ENCODE results near the gene AHDC1. TPM values are rescaled to one million over a fixed set of nuclear protein-coding genes. Genes with fewer than 3 reads are reported as not detected.

Gene AHDC1
- total and polyA plus RNA-seq, 9 of the 15 experiments (the other 6 are each of a cell fraction or from before 2014, with no cell fraction given) = 0.21 to 36.4 (median 4.7) TPM

DNA sequence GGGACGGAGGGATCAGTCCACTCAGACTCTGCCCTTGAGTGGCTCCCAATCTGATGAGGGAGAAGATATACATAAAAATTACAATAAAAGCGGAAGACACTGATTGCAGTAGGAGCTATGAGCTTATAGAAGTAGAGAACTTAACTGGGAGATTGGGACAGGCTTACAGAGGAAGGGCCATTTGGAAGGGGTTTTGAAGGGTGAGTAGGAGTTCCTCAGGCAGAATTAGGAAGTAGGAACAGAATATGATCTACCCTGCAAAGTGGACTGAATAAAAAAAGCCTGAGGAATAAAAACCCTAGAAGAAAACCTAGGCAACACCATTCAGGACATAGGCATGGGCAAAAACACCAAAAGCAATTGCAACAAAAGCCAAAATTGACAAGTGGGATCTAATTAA, 104.8 kb downstream of the AHDC1 start:
- ChIA-PET POLR2A (interaction anchor here (0.9 to 1.6 kb wide), 4 partner anchors 9 to 45 kb away, joined by 3 to 17 read pairs (median 4); partner anchors contain the start of gene WASF2), CTCF (ENCODE audit: low intra/inter-chr PET ratio) (no interaction called here)
- Histone ChIP-seq H3K27ac (ENCODE audit: extremely low read depth, low read depth, low read length) (no peak overlapping the region), H3K4me3 (no peak overlapping the region), H3K36me3 (ENCODE audit: control insufficient read depth, insufficient read depth, low read length) (no peaks in the 10 kb centered on the region), H3K4me2 (ENCODE audit: insufficient read depth, low read length) (no peak overlapping the region), H3K9ac (ENCODE audit: insufficient read depth in 1 of 2, low read depth in 2 of 2, low read length in 2 of 2) (no peak overlapping the region), H3K9me1 (ENCODE audit: control insufficient read depth, insufficient read depth, low read length) (no peaks in the 10 kb centered on the region), H2AFZ (ENCODE audit: low read depth, low read length) (no peak overlapping the region), H3K9me3 (replicated peaks; ENCODE audit: control insufficient read depth, insufficient read depth, low read depth, low read length) (no peaks in the 10 kb centered on the region), H3K27me3 (ENCODE audit: control insufficient read depth in 2 of 2, insufficient read depth in 2 of 2, low read length in 2 of 2) (no peaks in the 10 kb centered on the region), H3K4me1 (replicated peaks in 1 of 2; ENCODE audit: control insufficient read depth in 2 of 2, insufficient read depth in 2 of 2, low read length in 2 of 2) (peaks cover 7 to 10% of the 10 kb centered on the region in 2 experiments; a peak in 3 of 5 replicates), H4K20me1 (replicated peaks; ENCODE audit: control insufficient read depth, insufficient read depth, low read length) (no peaks in the 10 kb centered on the region), H3K79me2 (ENCODE audit: control insufficient read depth, insufficient read depth, low read length) (no peaks in the 10 kb centered on the region)
- no peak for TF ChIP-seq POU5F1 (IDR thresholded peaks at IDR 0.05; ENCODE audit: borderline replicate concordance, low read depth, low read length, partially characterized antibody)
- TF ChIP-seq, protein P1, sequence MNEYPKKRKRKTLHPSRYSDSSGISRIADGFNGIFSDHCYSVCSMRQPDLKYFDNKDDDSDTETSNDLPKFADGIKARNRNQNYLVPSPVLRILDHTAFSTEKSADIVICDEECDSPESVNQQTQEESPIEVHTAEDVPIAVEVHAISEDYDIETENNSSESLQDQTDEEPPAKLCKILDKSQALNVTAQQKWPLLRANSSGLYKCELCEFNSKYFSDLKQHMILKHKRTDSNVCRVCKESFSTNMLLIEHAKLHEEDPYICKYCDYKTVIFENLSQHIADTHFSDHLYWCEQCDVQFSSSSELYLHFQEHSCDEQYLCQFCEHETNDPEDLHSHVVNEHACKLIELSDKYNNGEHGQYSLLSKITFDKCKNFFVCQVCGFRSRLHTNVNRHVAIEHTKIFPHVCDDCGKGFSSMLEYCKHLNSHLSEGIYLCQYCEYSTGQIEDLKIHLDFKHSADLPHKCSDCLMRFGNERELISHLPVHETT (CRISPR knock-in tag; conservative IDR thresholded peaks at IDR 0.05 in 1 of 2, IDR thresholded peaks at IDR 0.05 in 1 of 2) = 0 out of 4 replicates have a peak, but pooled peaks of 1 of the 2 experiments have one; percentile 0
- BruUV-seq (replicated peaks) = no TSS peak
- intact Hi-C loops (cut with micrococcal nuclease) = no loop called here
- no peak for ATAC-seq
- in situ Hi-C loops (cut with MboI) = no loop called here
- 85% methylated on average over 2 of the region's 2 CpGs for WGBS (ENCODE audit: insufficient coverage, low coverage, missing lambda C conversion rate)
- DNase-seq (ENCODE audit: extremely low read depth in 1 of 4, low spot score in 3 of 4) = no peak
- FAIRE-seq = no peak

Data from K562 (cell line).